CD14-positive monocyte (primary cell): ENCODE data around the gene TMTC3. TPM values are rescaled to one million over a fixed set of nuclear protein-coding genes. Genes with fewer than 3 reads are reported as not detected.

Experiments
- DNase-seq, 3 donors: peaks; one replicate each; pipeline ENCODE4 v3.0.0-alpha.2; 2011 to 2022
- H2AFZ ChIP-seq: 2 replicates; pipeline ENCODE4 v1.6.0; 2012; ENCODE audit warnings: mild to moderate bottlenecking, low read depth, low read length, inconsistent platforms; ENCODE audit not compliant: insufficient read depth, poor library complexity, severe bottlenecking
- H3K27ac ChIP-seq, 2 donors: 1 replicate in 1 of 2; 2 replicates in 1 of 2; pipeline ENCODE4 v1.5.1; 2012 to 2013; ENCODE audit warnings: low read length in 2 of 2, control low read depth in 1 of 2, inconsistent platforms in 1 of 2, low read depth in 1 of 2, mild to moderate bottlenecking in 1 of 2
- H3K27me3 ChIP-seq, 2 donors: one replicate each; pipeline versions ENCODE4 v1.6.0 to v1.6.1; 2011 to 2013; ENCODE audit warnings: low read length in 2 of 2; ENCODE audit not compliant: control insufficient read depth in 2 of 2, insufficient read depth in 2 of 2
- H3K36me3 ChIP-seq, 2 donors: replicated peaks in 1 of 2; 1 replicate in 1 of 2; 2 replicates in 1 of 2; pipeline versions ENCODE4 v1.5.1 to v1.6.1; 2012 to 2013; ENCODE audit warnings: low read length in 2 of 2, control low read depth in 1 of 2, inconsistent platforms in 1 of 2, mild to moderate bottlenecking in 1 of 2; ENCODE audit not compliant: insufficient read depth in 2 of 2, control insufficient read depth in 1 of 2
- H3K4me1 ChIP-seq, 2 donors: 1 replicate in 1 of 2; 2 replicates in 1 of 2; pipeline versions ENCODE4 v1.5.1 to v1.6.1; 2012 to 2013; ENCODE audit warnings: low read length in 2 of 2, control low read depth in 1 of 2, inconsistent platforms in 1 of 2, mild to moderate bottlenecking in 1 of 2, moderate library complexity in 1 of 2; ENCODE audit not compliant: insufficient read depth in 2 of 2, control insufficient read depth in 1 of 2
- H3K4me2 ChIP-seq: replicated peaks from 2 replicates; pipeline ENCODE3; 2012; ENCODE audit warnings: low read length, moderate library complexity, mild to moderate bottlenecking; ENCODE audit not compliant: poor library complexity, severe bottlenecking; ENCODE audit errors: extremely low read depth
- H3K4me3 ChIP-seq, 3 experiments: fragments of 200-600 bp in 1 of 3; sonication (generic) in 1 of 3; replicated peaks in 1 of 3; 1 replicate in 2 of 3; 2 replicates in 1 of 3; pipeline ENCODE4 v1.5.1; 2011 to 2013; ENCODE audit warnings: low read length in 3 of 3, mild to moderate bottlenecking in 3 of 3, control low read depth in 2 of 3, low read depth in 2 of 3, inconsistent platforms in 1 of 3, moderate library complexity in 1 of 3
- H3K79me2 ChIP-seq: 2 replicates; pipeline ENCODE4 v1.6.0; 2012; ENCODE audit warnings: mild to moderate bottlenecking, control low read depth, inconsistent platforms, low read length, moderate library complexity; ENCODE audit not compliant: insufficient read depth
- H3K9ac ChIP-seq: 2 replicates; pipeline ENCODE4 v1.6.0; 2017; ENCODE audit warnings: low read length, mild to moderate bottlenecking; ENCODE audit not compliant: insufficient read depth, poor library complexity, severe bottlenecking
- H3K9me3 ChIP-seq, 2 donors: replicated peaks in 1 of 2; 1 replicate in 1 of 2; 2 replicates in 1 of 2; pipeline versions ENCODE4 v1.5.1 to v1.6.1; 2012 to 2013; ENCODE audit warnings: low read length in 2 of 2, control low read depth in 1 of 2; ENCODE audit not compliant: control insufficient read depth in 1 of 2, insufficient read depth in 1 of 2
- H4K20me1 ChIP-seq: 2 replicates; pipeline ENCODE4 v1.6.0; 2012; ENCODE audit warnings: mild to moderate bottlenecking, low read length, control low read depth, moderate library complexity; ENCODE audit not compliant: insufficient read depth
- H3K27ac Mint-ChIP-seq, 7 donors: one replicate each; pipeline ENCODE4 v1.8.0; 2020; ENCODE audit warnings: mild to moderate bottlenecking in 7 of 7, mixed read lengths in 7 of 7, moderate library complexity in 6 of 7, inconsistent platforms in 2 of 7
- H3K27me3 Mint-ChIP-seq, 3 donors: one replicate each; pipeline ENCODE4 v1.8.0; 2021 to 2022; ENCODE audit warnings: low read depth in 3 of 3, mild to moderate bottlenecking in 3 of 3, mixed read lengths in 3 of 3, moderate library complexity in 3 of 3, inconsistent platforms in 1 of 3
- H3K36me3 Mint-ChIP-seq, 2 donors: one replicate each; pipeline ENCODE4 v1.8.0; 2020; ENCODE audit warnings: mixed read lengths in 2 of 2, inconsistent platforms in 1 of 2, mild to moderate bottlenecking in 1 of 2
- H3K4me1 Mint-ChIP-seq: one replicate; pipeline ENCODE4 v1.8.0; 2020; ENCODE audit warnings: mild to moderate bottlenecking, mixed read lengths
- H3K4me3 Mint-ChIP-seq, 2 donors: one replicate each; pipeline ENCODE4 v1.8.0; 2020; ENCODE audit warnings: mild to moderate bottlenecking in 2 of 2, mixed read lengths in 2 of 2, moderate library complexity in 1 of 2
- H3K9me3 Mint-ChIP-seq, 7 donors: one replicate each; pipeline ENCODE4 v1.8.0; 2020 to 2022; ENCODE audit warnings: mixed read lengths in 7 of 7, mild to moderate bottlenecking in 6 of 7, moderate library complexity in 6 of 7, inconsistent platforms in 2 of 7
- WGBS: methylation state at CpG from one replicate; pipeline ENCODE4 v1.1.5; 2013; ENCODE audit warnings: missing lambda C conversion rate; ENCODE audit not compliant: insufficient coverage; 5-methylcytosine and 5-hydroxymethylcytosine counted together
- intact Hi-C, 2 donors: fragments of 100-400 bp; cut with micrococcal nuclease; formaldehyde crosslinking; loops; one replicate each; pipeline versions ENCODE4 v1.15.0 to v1.15.1; 2023
- polyA plus RNA-seq, 3 donors: library from polyadenylated mRNA; depleted of rRNA in 1 of 3; unstranded in 2 of 3; stranded (reverse) in 1 of 3; fragments of 300-500 nt in 2 of 3; fragments of >200 nt in 1 of 3; fragmentation: Illumina TruSeq in 2 of 3; gene quantifications; 1 replicate in 2 of 3; 2 replicates in 1 of 3; pipeline ENCODE4 v1.2.3, GENCODE V29; 2012 to 2021
- TF ChIP-seq, protein P1 (sequence below): fragments of 200-600 bp; IDR thresholded peaks from one replicate; pipeline ENCODE4 v1.8.0; 2022; ENCODE audit warnings: antibody characterized with exemption, mild to moderate bottlenecking

Gene TMTC3
- polyA plus RNA-seq, 3 donors = 1.1 to 2.2 (median 1.2) TPM

DNA sequence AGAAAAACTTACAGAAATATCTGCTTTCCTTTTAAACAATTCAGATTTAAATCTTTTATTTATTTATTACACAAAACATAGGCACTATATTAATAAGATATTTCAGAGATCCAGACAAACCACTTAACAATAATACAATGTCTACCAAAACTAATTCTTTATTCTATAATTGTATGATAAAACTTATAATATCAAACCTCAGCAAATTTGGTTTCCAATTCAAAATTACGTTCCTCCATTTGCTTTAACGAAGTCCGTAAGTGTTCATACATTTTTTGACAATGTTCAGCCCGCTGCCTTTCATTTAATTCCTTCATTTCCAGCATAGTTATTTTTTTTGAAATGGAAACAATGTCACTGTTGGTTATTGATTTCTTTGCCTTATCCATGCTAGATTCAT is 48.5 kb upstream of the TMTC3 start:
- TF ChIP-seq, protein P1, sequence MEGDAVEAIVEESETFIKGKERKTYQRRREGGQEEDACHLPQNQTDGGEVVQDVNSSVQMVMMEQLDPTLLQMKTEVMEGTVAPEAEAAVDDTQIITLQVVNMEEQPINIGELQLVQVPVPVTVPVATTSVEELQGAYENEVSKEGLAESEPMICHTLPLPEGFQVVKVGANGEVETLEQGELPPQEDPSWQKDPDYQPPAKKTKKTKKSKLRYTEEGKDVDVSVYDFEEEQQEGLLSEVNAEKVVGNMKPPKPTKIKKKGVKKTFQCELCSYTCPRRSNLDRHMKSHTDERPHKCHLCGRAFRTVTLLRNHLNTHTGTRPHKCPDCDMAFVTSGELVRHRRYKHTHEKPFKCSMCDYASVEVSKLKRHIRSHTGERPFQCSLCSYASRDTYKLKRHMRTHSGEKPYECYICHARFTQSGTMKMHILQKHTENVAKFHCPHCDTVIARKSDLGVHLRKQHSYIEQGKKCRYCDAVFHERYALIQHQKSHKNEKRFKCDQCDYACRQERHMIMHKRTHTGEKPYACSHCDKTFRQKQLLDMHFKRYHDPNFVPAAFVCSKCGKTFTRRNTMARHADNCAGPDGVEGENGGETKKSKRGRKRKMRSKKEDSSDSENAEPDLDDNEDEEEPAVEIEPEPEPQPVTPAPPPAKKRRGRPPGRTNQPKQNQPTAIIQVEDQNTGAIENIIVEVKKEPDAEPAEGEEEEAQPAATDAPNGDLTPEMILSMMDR = no peak
- H3K36me3 Mint-ChIP-seq = peaks cover 11 to 29% of the 10 kb centered on the region in 2 donors
- H3K27ac ChIP-seq = no peak overlapping the region
- no peaks in the 10 kb centered on the region for H3K9me3 Mint-ChIP-seq
- no CpG with 5 or more reads among the region's 4 CpGs for WGBS
- no peak overlapping the region for H3K4me2 ChIP-seq
- no peak overlapping the region for H2AFZ ChIP-seq
- intact Hi-C loops = no loop called here
- no peaks in the 10 kb centered on the region for H3K4me1 Mint-ChIP-seq
- no peaks in the 10 kb centered on the region for H3K27me3 ChIP-seq
- no peaks in the 10 kb centered on the region for H4K20me1 ChIP-seq
- no peak overlapping the region for H3K9ac ChIP-seq
- H3K4me3 ChIP-seq = no peak overlapping the region
- H3K4me3 Mint-ChIP-seq = no peak overlapping the region
- no peaks in the 10 kb centered on the region for H3K9me3 ChIP-seq
- peaks cover 0 to 10% of the 10 kb centered on the region in 2 donors for H3K36me3 ChIP-seq
- H3K4me1 ChIP-seq = no peaks in the 10 kb centered on the region
- H3K27me3 Mint-ChIP-seq = no peaks in the 10 kb centered on the region
- no peak for DNase-seq
- no peaks in the 10 kb centered on the region for H3K79me2 ChIP-seq
- no peak overlapping the region for H3K27ac Mint-ChIP-seq

DNA sequence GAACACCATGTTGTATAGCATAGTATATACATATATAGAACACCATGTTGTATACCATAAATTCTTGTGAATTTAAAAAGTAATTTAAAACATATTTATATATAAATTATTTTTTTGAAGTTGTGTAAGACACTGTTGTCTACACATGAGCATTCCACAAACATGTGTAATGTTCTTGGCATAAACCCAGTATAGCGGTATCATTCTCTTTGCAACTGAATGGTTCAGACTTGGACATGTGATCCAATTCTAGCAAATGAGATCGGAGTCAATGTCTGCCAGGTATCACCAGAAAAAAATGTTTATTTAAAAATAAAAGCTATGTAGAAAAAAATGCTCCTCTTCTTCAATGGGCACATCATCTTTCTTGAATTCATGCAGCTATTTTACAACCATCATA is 34.1 kb upstream of the TMTC3 start:
- Histone ChIP-seq H3K4me3 (no peak overlapping the region), H3K9me3 (no peaks in the 10 kb centered on the region), H3K4me1 (no peaks in the 10 kb centered on the region), H3K27me3 (no peaks in the 10 kb centered on the region), H3K27ac (no peak overlapping the region), H4K20me1 (no peaks in the 10 kb centered on the region), H3K4me2 (no peak overlapping the region), H2AFZ (no peak overlapping the region), H3K9ac (no peak overlapping the region), H3K79me2 (no peaks in the 10 kb centered on the region), H3K36me3 (peaks cover 9 to 13% of the 10 kb centered on the region in 2 donors)
- Mint-ChIP-seq H3K4me3 (no peak overlapping the region), H3K27me3 (no peaks in the 10 kb centered on the region), H3K36me3 (peaks cover 19 to 33% of the 10 kb centered on the region in 2 donors), H3K27ac (no peak overlapping the region), H3K4me1 (peaks cover 2% of the 10 kb centered on the region), H3K9me3 (peaks cover 0 to 2% (median 0%) of the 10 kb centered on the region in 7 donors)
- DNase-seq = no peak
- intact Hi-C loops = no loop called here
- TF ChIP-seq, protein P1 = no peak
- WGBS = no CpG with 5 or more reads among the region's 2 CpGs
